Esophagus muscularis mucosa (tissue), 4 donors: ENCODE data around the gene KPTN. TPM values are rescaled to one million over a fixed set of nuclear protein-coding genes. Genes with fewer than 3 reads are reported as not detected.

ENCODE experiments used
- DNase-seq: peaks from one replicate; pipeline ENCODE4 v3.0.0-alpha.2; 2017; ENCODE audit errors: extremely low spot score
- H3K27ac ChIP-seq, 4 donors: fragments of 200-600 bp; sonication (generic); replicated peaks in 1 of 4; 1 replicate in 3 of 4; 2 replicates in 1 of 4; pipeline ENCODE4 v1.5.1; 2016 to 2019; ENCODE audit warnings: mild to moderate bottlenecking in 1 of 4
- H3K27me3 ChIP-seq, 4 donors: fragments of 200-600 bp; sonication (generic); one replicate each; pipeline versions ENCODE4 v1.5.1 to v1.6.0; 2016 to 2019
- H3K36me3 ChIP-seq, 4 donors: fragments of 200-600 bp; sonication (generic); one replicate each; pipeline ENCODE4 v1.5.1; 2016 to 2019
- H3K4me1 ChIP-seq, 4 donors: fragments of 200-600 bp; sonication (generic); one replicate each; pipeline ENCODE4 v1.5.1; 2016 to 2019
- H3K4me3 ChIP-seq, 4 donors: fragments of 200-600 bp; sonication (generic); 1 replicate in 2 of 4; 2 replicates in 2 of 4; pipeline ENCODE4 v1.5.1; 2016 to 2019; ENCODE audit warnings: mild to moderate bottlenecking in 4 of 4, moderate library complexity in 1 of 4
- H3K9me3 ChIP-seq, 4 donors: fragments of 200-600 bp; sonication (generic); 1 replicate in 3 of 4; 2 replicates in 1 of 4; pipeline ENCODE4 v1.5.1; 2016 to 2019
- CTCF ChIP-seq, 3 experiments: fragments of 200-600 bp in 2 of 3; fragments of 450-650 bp in 1 of 3; sonication (generic) in 2 of 3; IDR thresholded peaks; one replicate each; pipeline ENCODE4 v1.5.1; 2017 to 2019; ENCODE audit warnings: antibody characterized with exemption in 3 of 3, mild to moderate bottlenecking in 2 of 3, moderate library complexity in 1 of 3
- EP300 ChIP-seq: sonication (generic); formaldehyde crosslinking; IDR thresholded peaks from one replicate; pipeline ENCODE4 v1.6.1; 2017; ENCODE audit warnings: antibody characterized with exemption
- POLR2A ChIP-seq: fragments of 450-650 bp; IDR thresholded peaks from one replicate; pipeline ENCODE4 v1.6.1; 2017; ENCODE audit warnings: antibody characterized with exemption, moderate library complexity, mild to moderate bottlenecking, low read depth
- POLR2AphosphoS5 ChIP-seq, 2 donors: sonication (generic); formaldehyde crosslinking; IDR thresholded peaks; one replicate each; pipeline ENCODE4 v1.6.1; 2017; ENCODE audit warnings: antibody characterized with exemption in 2 of 2
- WGBS: methylation state at CpG from one replicate; pipeline ENCODE4 v1.1.5; 2018; 5-methylcytosine and 5-hydroxymethylcytosine counted together
- intact Hi-C: fragments of 100-400 bp; cut with DNase I; formaldehyde crosslinking; loops from one replicate; pipeline ENCODE4 v1.15.1; 2023
- total RNA-seq, 4 donors: library from RNA; depleted of rRNA; stranded (reverse); fragments of >200 nt; gene quantifications; one replicate each; pipeline versions ENCODE4 v1.1.0 to v1.2.1, GENCODE V29; 2016

The KPTN gene
- total RNA-seq, 4 donors from 2014 or later, result 2.3 to 9.4 (median 5.2) TPM

- no peak for DNase-seq
- peaks cover 0 to 16% (median under 1%) of the 10 kb centered on the region in 4 donors for H3K27me3 ChIP-seq
- no peak for TF ChIP-seq POLR2A
- TF ChIP-seq CTCF (IDR thresholded peaks at IDR 0.05), result no peak
- TF ChIP-seq EP300, result no peak
- TF ChIP-seq POLR2AphosphoS5 (IDR thresholded peaks at IDR 0.05), result no peak
- intact Hi-C loops, result no loop called here
- 89% methylated on average over 16 of the region's 27 CpGs for WGBS
- peaks cover 0 to 27% (median 22%) of the 10 kb centered on the region in 4 donors for H3K4me1 ChIP-seq
- no peak overlapping the region for H3K4me3 ChIP-seq
- peaks cover 0 to 8% (median 0%) of the 10 kb centered on the region in 4 donors for H3K36me3 ChIP-seq
- no peaks in the 10 kb centered on the region for H3K9me3 ChIP-seq
- no peak overlapping the region for H3K27ac ChIP-seq
These were observed 18.1 kb downstream of the KPTN start for GRCh38 chr19:47465957-47466356.

- Histone ChIP-seq H3K4me1 (peaks cover 0 to 16% (median 11%) of the 10 kb centered on the region in 4 donors), H3K36me3 (peaks cover 0 to 11% (median 3%) of the 10 kb centered on the region in 4 donors), H3K27me3 (peaks cover 0 to 18% (median 0%) of the 10 kb centered on the region in 4 donors), H3K9me3 (no peaks in the 10 kb centered on the region), H3K27ac (no peak overlapping the region), H3K4me3 (no peak overlapping the region)
- TF ChIP-seq POLR2A, result no peak
- TF ChIP-seq EP300, result no peak
- TF ChIP-seq POLR2AphosphoS5 (IDR thresholded peaks at IDR 0.05), result no peak
- TF ChIP-seq CTCF (IDR thresholded peaks at IDR 0.05), result no peak
- intact Hi-C loops, result no loop called here
- 74% methylated on average over 10 of the region's 10 CpGs for WGBS
- no peak for DNase-seq
These were observed 19.2 kb downstream of the KPTN start for GRCh38 chr19:47464675-47465419.

GRCh38 chr19:47461876-47462275 is 22.1 kb downstream of the KPTN start:
- Histone ChIP-seq H3K27me3 (peaks cover 0 to 26% (median 5%) of the 10 kb centered on the region in 4 donors), H3K9me3 (no peaks in the 10 kb centered on the region), H3K36me3 (peaks cover 0 to 15% (median 7%) of the 10 kb centered on the region in 4 donors), H3K4me1 (peaks cover 0 to 10% (median 6%) of the 10 kb centered on the region in 4 donors), H3K27ac (no peak overlapping the region), H3K4me3 (no peak overlapping the region)
- TF ChIP-seq EP300, result no peak
- no peak for TF ChIP-seq POLR2A
- no peak for TF ChIP-seq POLR2AphosphoS5 (IDR thresholded peaks at IDR 0.05)
- TF ChIP-seq CTCF (IDR thresholded peaks at IDR 0.05), result no peak
- WGBS, result 80% methylated on average over 5 of the region's 5 CpGs
- no peak for DNase-seq
- intact Hi-C loops, result no loop called here

- H3K4me3 ChIP-seq, result no peak overlapping the region
- no peak for TF ChIP-seq CTCF (IDR thresholded peaks at IDR 0.05)
- TF ChIP-seq POLR2AphosphoS5 (IDR thresholded peaks at IDR 0.05), result no peak
- no peak for TF ChIP-seq EP300
- TF ChIP-seq POLR2A, result no peak
- peaks cover 0 to 10% (median 9%) of the 10 kb centered on the region in 4 donors for H3K9me3 ChIP-seq
- H3K4me1 ChIP-seq, result peaks cover 0 to 10% (median 6%) of the 10 kb centered on the region in 4 donors
- peaks cover 0 to 20% (median 12%) of the 10 kb centered on the region in 4 donors for H3K36me3 ChIP-seq
- peaks cover 0 to 40% (median 7%) of the 10 kb centered on the region in 4 donors for H3K27me3 ChIP-seq
- no peak for DNase-seq
- intact Hi-C loops, result no loop called here
- no peak overlapping the region for H3K27ac ChIP-seq
- WGBS, result 91% methylated on average over 14 of the region's 14 CpGs
These were observed 24.5 kb downstream of the KPTN start for GRCh38 chr19:47459477-47459876.
